PC-3 (cell line): ENCODE measurements around the gene SMG6. TPM values are rescaled to one million over a fixed set of nuclear protein-coding genes. Genes with fewer than 3 reads are reported as not detected.
A peak's percentile ranks its signal among the peaks of the same experiment; 100 is the strongest.

Source experiments
- ATAC-seq: fragments of 200-7000 bp; cut with Tn5 transposase; 2 replicates; pipeline ENCODE4 v1.9.1; 2020; ENCODE audit warnings: mild to moderate bottlenecking, moderate library complexity
- BruUV-seq: library from RNA; stranded (reverse); fragments of 400-500 nt; replicated peaks from 2 replicates; lab custom pipeline; 2021; lab: Mats Ljungman, UMichigan
- CTCF ChIA-PET: fragments of 300-600 bp; sonication (Branson Sonifier 250); formaldehyde crosslinking; loops from one replicate; lab custom pipeline; 2022; ENCODE audit warnings: antibody characterized with exemption; lab: Charles Lee
- POLR2A ChIA-PET: fragments of 300-600 bp; sonication (Branson Sonifier 250); formaldehyde crosslinking; loops from one replicate; lab custom pipeline; 2022; ENCODE audit warnings: antibody characterized with exemption; ENCODE audit not compliant: unreplicated experiment; lab: Charles Lee
- DNase-seq: peaks from one replicate; pipeline ENCODE4 v3.0.0-alpha.2; 2015
- H2AFZ ChIP-seq: fragments of 300-600 bp; sonication (generic); 2 replicates; pipeline ENCODE4 v1.6.0; 2016; ENCODE audit warnings: antibody characterized with exemption, low read length
- H3F3A ChIP-seq: fragments of 300-600 bp; sonication (generic); one replicate; pipeline ENCODE4 v1.6.0; 2017; ENCODE audit warnings: antibody characterized with exemption, low read length, control low read depth, mild to moderate bottlenecking; ENCODE audit not compliant: unreplicated experiment
- H3K27ac ChIP-seq: fragments of 300-600 bp; sonication (generic); 2 replicates; pipeline ENCODE4 v1.5.1; 2016; ENCODE audit warnings: mild to moderate bottlenecking, low read length
- H3K27me3 ChIP-seq: fragments of 300-600 bp; sonication (generic); 2 replicates; pipeline ENCODE4 v1.6.1; 2016; ENCODE audit warnings: low read length, mixed read lengths
- H3K36me3 ChIP-seq: fragments of 300-600 bp; sonication (generic); 2 replicates; pipeline ENCODE4 v1.6.1; 2016; ENCODE audit warnings: low read depth, mixed run types, low read length, mixed read lengths
- H3K4me1 ChIP-seq: fragments of 300-600 bp; sonication (generic); 2 replicates; pipeline ENCODE4 v1.5.1; 2016; ENCODE audit warnings: low read length; ENCODE audit not compliant: insufficient read depth
- H3K4me2 ChIP-seq: fragments of 300-600 bp; sonication (generic); 2 replicates; pipeline ENCODE4 v1.6.0; 2016; ENCODE audit warnings: low read length
- H3K4me3 ChIP-seq: fragments of 300-600 bp; sonication (generic); 2 replicates; pipeline ENCODE4 v1.5.1; 2016; ENCODE audit warnings: mild to moderate bottlenecking, low read length, mixed read lengths
- H3K79me2 ChIP-seq: fragments of 300-600 bp; sonication (generic); 2 replicates; pipeline ENCODE4 v1.6.1; 2017; ENCODE audit warnings: low read length, mixed read lengths
- H3K9ac ChIP-seq: fragments of 300-600 bp; sonication (generic); 2 replicates; pipeline ENCODE4 v1.6.0; 2016; ENCODE audit warnings: mild to moderate bottlenecking, low read length
- H3K9me2 ChIP-seq: fragments of 300-600 bp; sonication (generic); replicated peaks from 2 replicates; pipeline ENCODE4 v1.6.1; 2016; ENCODE audit warnings: mixed run types, low read length, mixed read lengths
- H3K9me3 ChIP-seq: fragments of 300-600 bp; sonication (generic); 2 replicates; pipeline ENCODE4 v1.6.1; 2016; ENCODE audit warnings: low read length, mixed read lengths
- H4K20me1 ChIP-seq: fragments of 300-600 bp; sonication (generic); 2 replicates; pipeline ENCODE4 v1.6.1; 2016; ENCODE audit warnings: low read length, mixed read lengths
- EZH2 ChIP-seq: fragments of 300-600 bp; sonication (generic); IDR thresholded peaks from one replicate; pipeline ENCODE4 v1.6.1; 2017; ENCODE audit warnings: antibody characterized with exemption, mild to moderate bottlenecking, low read length; ENCODE audit not compliant: unreplicated experiment
- EZH2phosphoT487 ChIP-seq: fragments of 300-600 bp; sonication (generic); IDR thresholded peaks from 2 replicates; pipeline ENCODE4 v1.6.1; 2018; ENCODE audit warnings: mild to moderate bottlenecking, antibody characterized with exemption, low read length, borderline replicate concordance
- intact Hi-C: fragments of 100-400 bp; cut with micrococcal nuclease; formaldehyde crosslinking; loops from 2 replicates; pipeline ENCODE4 v1.9.0; 2023
- total RNA-seq: library from RNA; depleted of rRNA; stranded (reverse); fragments of >200 nt; gene quantifications from 2 replicates; pipeline ENCODE4 v1.2.3, GENCODE V29; 2014
- TF ChIP-seq, protein P1 (sequence below): fragments of 300-600 bp; sonication (generic); conservative IDR thresholded peaks from 2 replicates; pipeline ENCODE4 v1.5.1; 2017; ENCODE audit warnings: antibody characterized with exemption, low read depth, mild to moderate bottlenecking, low read length

Gene SMG6
- total RNA-seq, 1 experiment from 2014 or later: 13.4 TPM

DNA sequence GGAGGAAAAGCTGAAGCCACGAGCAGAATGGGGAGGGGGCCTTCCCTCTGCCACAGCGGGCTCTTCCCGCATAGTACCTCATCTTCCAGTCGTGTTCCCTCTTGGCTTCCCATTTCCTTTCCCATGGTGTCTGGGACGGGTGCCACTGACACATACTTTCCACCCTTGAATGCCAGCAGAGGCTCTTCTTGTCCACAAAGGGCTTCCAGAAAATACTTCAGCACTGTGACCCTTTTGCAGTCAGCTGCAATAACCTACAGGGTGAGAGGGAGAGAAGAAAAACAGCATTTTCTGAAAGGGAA is 218.0 kb downstream of the SMG6 start:
- Histone ChIP-seq H3K27ac (peak overlapping the region; percentile 94), H3K36me3 (no peaks in the 10 kb centered on the region), H3K27me3 (no peaks in the 10 kb centered on the region), H3K9me3 (no peaks in the 10 kb centered on the region), H3K4me3 (no peak overlapping the region), H3F3A (no peaks in the 10 kb centered on the region), H3K9ac (peak overlapping the region; percentile 27; the same call in 1 of the 2 replicates), H3K4me2 (peak overlapping the region; percentile 53; the same call in 1 of the 2 replicates), H2AFZ (no peak overlapping the region), H4K20me1 (no peaks in the 10 kb centered on the region), H3K9me2 (no peaks in the 10 kb centered on the region), H3K79me2 (no peaks in the 10 kb centered on the region), H3K4me1 (peaks cover 47% of the 10 kb centered on the region)
- ChIA-PET POLR2A (no interaction called here), CTCF (no interaction called here)
- no peak for ATAC-seq
- TF ChIP-seq EZH2phosphoT487 (no peak), EZH2 (no peak)
- TF ChIP-seq, protein P1, sequence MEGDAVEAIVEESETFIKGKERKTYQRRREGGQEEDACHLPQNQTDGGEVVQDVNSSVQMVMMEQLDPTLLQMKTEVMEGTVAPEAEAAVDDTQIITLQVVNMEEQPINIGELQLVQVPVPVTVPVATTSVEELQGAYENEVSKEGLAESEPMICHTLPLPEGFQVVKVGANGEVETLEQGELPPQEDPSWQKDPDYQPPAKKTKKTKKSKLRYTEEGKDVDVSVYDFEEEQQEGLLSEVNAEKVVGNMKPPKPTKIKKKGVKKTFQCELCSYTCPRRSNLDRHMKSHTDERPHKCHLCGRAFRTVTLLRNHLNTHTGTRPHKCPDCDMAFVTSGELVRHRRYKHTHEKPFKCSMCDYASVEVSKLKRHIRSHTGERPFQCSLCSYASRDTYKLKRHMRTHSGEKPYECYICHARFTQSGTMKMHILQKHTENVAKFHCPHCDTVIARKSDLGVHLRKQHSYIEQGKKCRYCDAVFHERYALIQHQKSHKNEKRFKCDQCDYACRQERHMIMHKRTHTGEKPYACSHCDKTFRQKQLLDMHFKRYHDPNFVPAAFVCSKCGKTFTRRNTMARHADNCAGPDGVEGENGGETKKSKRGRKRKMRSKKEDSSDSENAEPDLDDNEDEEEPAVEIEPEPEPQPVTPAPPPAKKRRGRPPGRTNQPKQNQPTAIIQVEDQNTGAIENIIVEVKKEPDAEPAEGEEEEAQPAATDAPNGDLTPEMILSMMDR: no peak
- BruUV-seq: no TSS peak
- intact Hi-C loops: loop anchor here (10.0 kb wide), 1 partner anchor 89 kb away; no protein-coding TSS in a partner anchor
- DNase-seq: no peak

DNA sequence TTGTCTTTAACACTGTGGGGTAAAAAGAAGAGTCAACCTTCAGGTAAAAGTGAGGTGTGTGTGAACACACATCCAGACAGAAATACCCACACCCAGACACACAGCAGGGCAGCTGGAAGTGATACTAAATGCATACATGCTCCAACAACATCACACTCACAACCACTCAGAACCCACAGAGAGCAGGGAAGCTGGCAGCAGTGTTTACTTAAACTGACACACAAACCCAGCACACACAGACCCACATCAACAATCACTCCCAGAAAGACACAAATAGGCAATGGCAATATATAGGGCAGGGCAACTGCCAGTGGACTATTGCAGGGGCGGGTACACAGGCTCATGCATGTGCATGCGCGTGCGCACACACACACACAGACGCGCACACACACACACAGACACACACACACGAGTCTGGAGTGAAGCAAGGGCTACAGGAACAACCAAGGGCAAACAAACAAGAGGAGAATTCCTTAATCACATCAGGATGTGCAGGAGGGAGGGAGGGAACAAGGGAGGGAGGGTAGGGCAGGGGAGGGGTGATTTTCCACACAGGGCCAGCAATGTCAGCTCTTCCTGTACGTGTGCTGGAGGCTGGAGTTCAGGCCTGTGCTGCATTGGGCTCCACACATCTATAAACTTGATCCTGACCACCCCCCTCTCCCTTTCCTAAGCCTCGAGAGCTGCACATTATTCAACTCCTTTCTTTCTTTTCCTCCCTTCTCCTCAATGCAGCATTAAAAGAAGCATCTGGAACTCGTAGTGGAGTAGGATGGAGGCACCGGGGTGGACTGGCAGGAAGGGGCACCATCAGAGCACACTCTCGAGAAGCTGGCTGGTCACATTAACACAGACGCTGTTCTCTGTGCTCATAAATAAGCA is 218.6 kb downstream of the SMG6 start:
- peak; percentile 53 for DNase-seq
- H3K4me3 ChIP-seq: peak overlapping the region; percentile 10; the same call in 1 of the 2 replicates
- peak; percentile 42 for ATAC-seq
- POLR2A ChIA-PET: interaction anchor here (0.6 kb wide), 1 partner anchor 9 kb away, joined by 3 read pairs; no protein-coding TSS in a partner anchor
- CTCF ChIA-PET: interaction anchor here (0.6 kb wide), 1 partner anchor 163 kb away, joined by 3 read pairs; no protein-coding TSS in a partner anchor
- no peaks in the 10 kb centered on the region for H3K36me3 ChIP-seq
- H3F3A ChIP-seq: no peaks in the 10 kb centered on the region
- intact Hi-C loops: loop anchor here (10.0 kb wide), 1 partner anchor 90 kb away; no protein-coding TSS in a partner anchor
- no peaks in the 10 kb centered on the region for H3K79me2 ChIP-seq
- no peaks in the 10 kb centered on the region for H3K9me3 ChIP-seq
- H3K4me2 ChIP-seq: peak overlapping the region; percentile 53
- H3K27me3 ChIP-seq: no peaks in the 10 kb centered on the region
- no TSS peak for BruUV-seq
- H3K4me1 ChIP-seq: peaks cover 47% of the 10 kb centered on the region
- H3K9me2 ChIP-seq: no peaks in the 10 kb centered on the region
- TF ChIP-seq EZH2phosphoT487: no peak
- TF ChIP-seq, protein P1: no peak
- TF ChIP-seq EZH2: no peak
- H3K9ac ChIP-seq: peak overlapping the region; percentile 68
- peak overlapping the region; percentile 94 for H3K27ac ChIP-seq
- no peak overlapping the region for H2AFZ ChIP-seq
- no peaks in the 10 kb centered on the region for H4K20me1 ChIP-seq
